ENCODE data around the gene NNT. TPM values are rescaled to one million over a fixed set of nuclear protein-coding genes. Genes with fewer than 3 reads are reported as not detected.

NNT gene
- total and polyA plus RNA-seq, 10 of the 15 experiments (the other 5 are each of a cell fraction or from before 2014, with no cell fraction given), result 20.8 to 73.1 (median 51.9) TPM

GRCh38 chr5:43608406-43608805 is 5.4 kb downstream of the NNT start:
- no peak for TF ChIP-seq SRF (IDR thresholded peaks at IDR 0.05; ENCODE audit: low read depth in 2 of 2, low read length in 2 of 2)
- TF ChIP-seq ZBTB33 (IDR thresholded peaks at IDR 0.05), result no peak
- TF ChIP-seq FOXK2 (IDR thresholded peaks at IDR 0.05), result no peak
- TF ChIP-seq CEBPZ (IDR thresholded peaks at IDR 0.05; ENCODE audit: low read depth, low read length), result no peak
- no peak for TF ChIP-seq TCF7 (IDR thresholded peaks at IDR 0.05; ENCODE audit: borderline replicate concordance)
- no peak for TF ChIP-seq PBX3 (IDR thresholded peaks at IDR 0.05; ENCODE audit: insufficient replicate concordance, low read depth, low read length)
- no peak for TF ChIP-seq POLR2AphosphoS2 (IDR thresholded peaks at IDR 0.05; ENCODE audit: low read depth, low read length)
- no peak for TF ChIP-seq SMARCA5 (IDR thresholded peaks at IDR 0.05)
- no peak for TF ChIP-seq POLR2AphosphoS5 (IDR thresholded peaks at IDR 0.05; ENCODE audit: low read length)
- no peak for TF ChIP-seq ZNF274 (IDR thresholded peaks at IDR 0.05; ENCODE audit: insufficient read depth, insufficient read length)
- TF ChIP-seq PKNOX1 (IDR thresholded peaks at IDR 0.05), result no peak
- TF ChIP-seq RFX5 (IDR thresholded peaks at IDR 0.05; ENCODE audit: low read depth, low read length), result no peak
- no peak for TF ChIP-seq GABPA (IDR thresholded peaks at IDR 0.05; ENCODE audit: low read depth)
- TF ChIP-seq USF1 (IDR thresholded peaks at IDR 0.05; ENCODE audit: borderline replicate concordance, extremely low read length, insufficient read depth, low read depth, low read length), result no peak
- no peak for TF ChIP-seq CEBPB (IDR thresholded peaks at IDR 0.05; ENCODE audit: borderline replicate concordance in 1 of 2, low read depth in 2 of 2, low read length in 2 of 2)
- FAIRE-seq (no peak), ATAC-seq (no peak), DNase-seq (ENCODE audit: low read depth, low spot score) (no peak)
- Histone ChIP-seq H3K4me2 (ENCODE audit: control insufficient read depth, insufficient read depth) (no peak overlapping the region), H3K27me3 (replicated peaks in 1 of 2; ENCODE audit: control insufficient read depth in 2 of 2, insufficient read depth in 2 of 2, low read length in 1 of 2) (no peaks in the 10 kb centered on the region), H3K4me1 (ENCODE audit: control insufficient read depth, insufficient read depth, low read length) (peaks cover 4% of the 10 kb centered on the region; the same call in 1 of the 2 replicates), H4K20me1 (ENCODE audit: control insufficient read depth, insufficient read depth) (no peaks in the 10 kb centered on the region), H3K27ac (ENCODE audit: control insufficient read depth, insufficient read depth) (no peak overlapping the region), H3K79me2 (ENCODE audit: control insufficient read depth, insufficient read depth, low read length) (peaks cover 23% of the 10 kb centered on the region), H3K9me3 (replicated peaks; ENCODE audit: control insufficient read depth, insufficient read depth, low read length) (peaks cover 2% of the 10 kb centered on the region), H3K9ac (ENCODE audit: control insufficient read depth, insufficient read depth, low read length) (no peak overlapping the region), H2AFZ (ENCODE audit: control insufficient read depth, low read depth, low read length) (no peak overlapping the region), H3K36me3 (ENCODE audit: control insufficient read depth in 2 of 2, insufficient read depth in 2 of 2, low read length in 1 of 2) (peaks cover 0 to 28% of the 10 kb centered on the region in 2 experiments; a peak in 2 of 4 replicates), H3K4me3 (no peak overlapping the region)
- CTCF ChIA-PET, result interaction anchor here (1.0 to 6.0 kb wide), 9 partner anchors 8 to 219 kb away, joined by 3 to 44 read pairs (median 8); partner anchors contain the start of gene TMEM267
- WGBS (ENCODE audit: insufficient coverage, insufficient replicate concordance, low lambda C conversion rate, missing lambda C conversion rate), result 100% methylated on average over 1 of the region's 1 CpG
- no TSS peak for BruUV-seq (replicated peaks)
- SMC1A ChIA-PET (ENCODE audit: uncharacterized antibody, unreplicated experiment), result interaction anchor here (1.4 kb wide), 3 partner anchors 10 to 74 kb away, joined by 3 to 6 read pairs (median 5); no protein-coding TSS in a partner anchor
- intact Hi-C loops (cut with micrococcal nuclease; ENCODE audit: unreplicated experiment) (loop anchor here (10.0 kb wide), 3 partner anchors 124 to 1684 kb away; partner anchors contain the start of genes FBXO4 and TMEM267), in situ Hi-C loops (cut with MboI) (loop anchor here (25.0 kb wide), 1 partner anchor 1696 kb away; the partner anchor contains the start of gene RIMOC1)
- POLR2A ChIA-PET, result no interaction called here
- RAD21 ChIA-PET (ENCODE audit: unreplicated experiment), result interaction anchor here (1.1 to 3.5 kb wide), 2 partner anchors 8 to 54 kb away, joined by 3 to 15 read pairs; no protein-coding TSS in a partner anchor

Data from GM12878 (cell line).